HCT116 (cell line): Measurements from ENCODE around the gene AUTS2. TPM values are rescaled to one million over a fixed set of nuclear protein-coding genes. Genes with fewer than 3 reads are reported as not detected.

Experiments
- ATAC-seq: fragments of 200-7000 bp; cut with Tn5 transposase; 2 replicates; pipeline ENCODE4 v1.9.1; 2020; ENCODE audit warnings: mild to moderate bottlenecking, moderate library complexity
- BruUV-seq: library from RNA; stranded (reverse); fragments of 400-500 nt; replicated peaks from 2 replicates; lab custom pipeline; 2021; lab: Mats Ljungman, UMichigan
- CTCF ChIA-PET: fragments of 300-600 bp; sonication (Branson Sonifier 250); formaldehyde crosslinking; loops from one replicate; lab custom pipeline; 2021; ENCODE audit warnings: antibody characterized with exemption; lab: Charles Lee
- POLR2A ChIA-PET: fragments of 300-600, 350-600 bp; sonication (Branson Sonifier 250); formaldehyde crosslinking; loops from one replicate; lab custom pipeline; 2021; ENCODE audit warnings: antibody characterized with exemption; lab: Charles Lee
- RAD21 ChIA-PET, 2 experiments: fragments of 300-600 bp; sonication (Branson Sonifier 250); formaldehyde crosslinking; loops; one replicate each; lab custom pipeline; 2023; ENCODE audit warnings: low total read pairs in 2 of 2; ENCODE audit not compliant: uncharacterized antibody in 2 of 2, unreplicated experiment in 2 of 2, low non-redundant PET in 1 of 2; lab: Charles Lee
- DNase-seq: peaks from one replicate; pipeline ENCODE4 v3.0.0-alpha.2; 2010; ENCODE audit warnings: low read depth, low spot score
- H2AFZ ChIP-seq: fragments of 200-600 bp; shearing (Covaris generic), sonication (generic); 2 replicates; pipeline ENCODE4 v1.6.1; 2017; ENCODE audit warnings: low read depth, mixed run types, mixed read lengths, antibody characterized with exemption, low read length; ENCODE audit not compliant: poor library complexity, severe bottlenecking
- H3K27ac ChIP-seq: 2 replicates; pipeline ENCODE4 v1.5.1; 2012; ENCODE audit warnings: low read depth, low read length
- H3K27me3 ChIP-seq: fragments of 200-600 bp; sonication (generic); 2 replicates; pipeline ENCODE4 v1.6.1; 2016; ENCODE audit warnings: mixed run types, low read length, mixed read lengths; ENCODE audit not compliant: insufficient read depth
- H3K36me3 ChIP-seq, 2 experiments: fragments of 200-500 bp in 1 of 2; fragments of 200-600 bp in 1 of 2; sonication (Bioruptor generic) in 1 of 2; sonication (generic) in 1 of 2; 2 replicates each; pipeline versions ENCODE4 v1.5.1 to v1.6.1; 2014 to 2016; ENCODE audit warnings: low read length in 2 of 2, inconsistent platforms in 1 of 2, mixed read lengths in 1 of 2, mixed run types in 1 of 2; ENCODE audit not compliant: insufficient read depth in 2 of 2, control insufficient read depth in 1 of 2
- H3K4me1 ChIP-seq, 2 experiments: fragments of 200-600 bp in 1 of 2; sonication (generic) in 1 of 2; 2 replicates each; pipeline versions ENCODE4 v1.5.1 to v1.6.1; 2012 to 2017; ENCODE audit warnings: low read length in 2 of 2, inconsistent platforms in 1 of 2, mild to moderate bottlenecking in 1 of 2, mixed read lengths in 1 of 2, mixed run types in 1 of 2, moderate library complexity in 1 of 2; ENCODE audit not compliant: insufficient read depth in 2 of 2, control insufficient read depth in 1 of 2
- H3K4me2 ChIP-seq: fragments of 200-600 bp; sonication (generic); 2 replicates; pipeline ENCODE4 v1.6.1; 2017; ENCODE audit warnings: mixed run types, low read length, mixed read lengths
- H3K4me3 ChIP-seq, 2 experiments: fragments of 200-600 bp in 1 of 2; sonication (generic) in 1 of 2; replicated peaks in 1 of 2; 2 replicates each; pipeline ENCODE4 v1.5.1; 2011 to 2016; ENCODE audit warnings: low read length in 2 of 2, control low read depth in 1 of 2, low read depth in 1 of 2, mild to moderate bottlenecking in 1 of 2, mixed read lengths in 1 of 2, mixed run types in 1 of 2
- H3K79me2 ChIP-seq: fragments of 200-600 bp; sonication (generic); 2 replicates; pipeline ENCODE4 v1.6.1; 2017; ENCODE audit warnings: mild to moderate bottlenecking, mixed run types, low read length, moderate library complexity, mixed read lengths; ENCODE audit not compliant: insufficient read depth
- H3K9ac ChIP-seq: fragments of 200-600 bp; sonication (generic); 2 replicates; pipeline ENCODE4 v1.6.1; 2016; ENCODE audit warnings: low read length, mixed read lengths
- H3K9me2 ChIP-seq: fragments of 200-600 bp; sonication (generic), shearing (Covaris generic); 2 replicates; pipeline ENCODE4 v1.6.1; 2017; ENCODE audit warnings: mixed run types, mild to moderate bottlenecking, moderate library complexity; ENCODE audit not compliant: insufficient read depth
- H3K9me3 ChIP-seq, 2 experiments: fragments of 200-500 bp in 1 of 2; fragments of 200-600 bp in 1 of 2; sonication (Bioruptor generic) in 1 of 2; sonication (generic) in 1 of 2; 2 replicates each; pipeline ENCODE4 v1.6.1; 2014 to 2017; ENCODE audit warnings: low read length in 2 of 2, mixed read lengths in 2 of 2, inconsistent platforms in 1 of 2, low read depth in 1 of 2, mild to moderate bottlenecking in 1 of 2, mixed run types in 1 of 2, moderate library complexity in 1 of 2; ENCODE audit not compliant: control insufficient read depth in 1 of 2, insufficient read depth in 1 of 2
- H4K20me1 ChIP-seq: fragments of 200-600 bp; sonication (generic), shearing (Covaris generic); 2 replicates; pipeline ENCODE4 v1.6.1; 2017; ENCODE audit warnings: mixed run types, mild to moderate bottlenecking, moderate library complexity; ENCODE audit not compliant: insufficient read depth
- CBX3 ChIP-seq: IDR thresholded peaks from 2 replicates; pipeline ENCODE4 v1.6.1; 2012; ENCODE audit warnings: low read depth
- CEBPB ChIP-seq: IDR thresholded peaks from 2 replicates; pipeline ENCODE4 v1.6.1; 2012; ENCODE audit warnings: low read depth
- CTCF ChIP-seq, 3 experiments: fragments of 200-600 bp in 1 of 3; sonication (generic) in 1 of 3; IDR thresholded peaks in 2 of 3; conservative IDR thresholded peaks in 1 of 3; 2 replicates each; pipeline ENCODE4 v1.5.1; 2012 to 2017; ENCODE audit warnings: low read depth in 2 of 3, low read length in 2 of 3, antibody characterized with exemption in 1 of 3, borderline replicate concordance in 1 of 3, control low read depth in 1 of 3, mild to moderate bottlenecking in 1 of 3, mixed read lengths in 1 of 3, mixed run types in 1 of 3, moderate library complexity in 1 of 3; ENCODE audit not compliant: insufficient read depth in 1 of 3
- EGR1 ChIP-seq: IDR thresholded peaks from 2 replicates; pipeline ENCODE4 v1.6.1; 2012; ENCODE audit warnings: low read depth
- MAX ChIP-seq: IDR thresholded peaks from 2 replicates; pipeline ENCODE4 v1.6.1; 2012
- POLR2A ChIP-seq: IDR thresholded peaks from 2 replicates; pipeline ENCODE4 v1.7.0; 2011; ENCODE audit warnings: borderline replicate concordance; ENCODE audit not compliant: insufficient read depth, insufficient read length; ENCODE audit errors: extremely low read depth
- POLR2AphosphoS5 ChIP-seq: IDR thresholded peaks from 2 replicates; pipeline ENCODE4 v1.6.1; 2011; ENCODE audit warnings: mild to moderate bottlenecking, low read depth, low read length, moderate library complexity
- RAD21 ChIP-seq: IDR thresholded peaks from 2 replicates; pipeline ENCODE4 v1.6.1; 2012; ENCODE audit warnings: low read depth, mild to moderate bottlenecking
- SIN3A ChIP-seq: IDR thresholded peaks from 2 replicates; pipeline ENCODE4 v1.6.1; 2012; ENCODE audit warnings: low read depth
- SRF ChIP-seq: IDR thresholded peaks from 2 replicates; pipeline ENCODE4 v1.6.1; 2012; ENCODE audit warnings: low read depth
- TCF7L2 ChIP-seq: IDR thresholded peaks from 2 replicates; pipeline ENCODE4 v1.7.0; 2011; ENCODE audit warnings: borderline replicate concordance, inconsistent platforms; ENCODE audit not compliant: insufficient read depth, insufficient read length; ENCODE audit errors: extremely low read depth
- YY1 ChIP-seq: IDR thresholded peaks from 2 replicates; pipeline ENCODE4 v1.6.1; 2011; ENCODE audit warnings: low read length, low read depth, moderate library complexity, mild to moderate bottlenecking; ENCODE audit not compliant: insufficient replicate concordance; ENCODE audit errors: extremely low read depth
- ZNF274 ChIP-seq: fragments of 200-500 bp; sonication (Bioruptor generic); IDR thresholded peaks from 2 replicates; pipeline ENCODE4 v1.6.1; 2014; ENCODE audit warnings: mild to moderate bottlenecking, low read depth, low read length, inconsistent platforms
- intact Hi-C: fragments of 100-400 bp; cut with micrococcal nuclease; formaldehyde crosslinking; loops from 2 replicates; pipeline ENCODE4 v1.10.0; 2022
- total RNA-seq: library from RNA; stranded (reverse); gene quantifications from one replicate; pipeline ENCODE4 v1.2.1, GENCODE V29; 2021; ENCODE audit not compliant: unreplicated experiment

The AUTS2 gene
- total RNA-seq, 1 experiment from 2014 or later = 0.93 TPM

GRCh38 chr7:70654146-70654545 is 1055.9 kb downstream of the AUTS2 start (continued):
- TF ChIP-seq CTCF (IDR thresholded peaks at IDR 0.05 in 2 of 3, conservative IDR thresholded peaks at IDR 0.05 in 1 of 3; ENCODE audit: borderline replicate concordance in 1 of 3, insufficient read depth in 1 of 3, low read depth in 2 of 3, low read length in 2 of 3) (no peak), CBX3 (no peak), SRF (no peak), ZNF274 (no peak), POLR2AphosphoS5 (no peak), MAX (no peak), POLR2A (no peak), CEBPB (no peak)

- H3K9me2 ChIP-seq = no peaks in the 10 kb centered on the region
- BruUV-seq = no TSS peak
Measured at GRCh38 chr7:70654979-70655378, 1056.7 kb downstream of the AUTS2 start.

More at GRCh38 chr7:70654979-70655378, 1056.7 kb downstream of the AUTS2 start:
- TF ChIP-seq POLR2A (no peak), YY1 (no peak), RAD21 (no peak), SIN3A (no peak), TCF7L2 (no peak), MAX (no peak), EGR1 (no peak), ZNF274 (no peak)
- H3K36me3 ChIP-seq = no peaks in the 10 kb centered on the region
- no peak for ATAC-seq
- H3K27ac ChIP-seq = no peak overlapping the region
- DNase-seq = no peak
- H2AFZ ChIP-seq = no peak overlapping the region
- H3K4me1 ChIP-seq = no peaks in the 10 kb centered on the region
- RAD21 ChIA-PET = no interaction called here
- H4K20me1 ChIP-seq = no peaks in the 10 kb centered on the region
- H3K9me3 ChIP-seq = peaks cover 14 to 26% of the 10 kb centered on the region in 2 experiments; a peak in 2 of 4 replicates
- H3K4me2 ChIP-seq = no peak overlapping the region
- H3K9ac ChIP-seq = no peak overlapping the region
- CTCF ChIA-PET = no interaction called here
- H3K4me3 ChIP-seq = no peak overlapping the region
- intact Hi-C loops = no loop called here
- no peaks in the 10 kb centered on the region for H3K79me2 ChIP-seq
- POLR2A ChIA-PET = no interaction called here
- no peaks in the 10 kb centered on the region for H3K27me3 ChIP-seq
